Uterus (tissue), 2 donors: ENCODE data around the gene KDM8.

Experiments
- POLR2A ChIP-seq, 2 donors: fragments of 450-650 bp; IDR thresholded peaks; one replicate each; pipeline ENCODE4 v1.6.1; 2016; ENCODE audit warnings: antibody characterized with exemption in 2 of 2, mild to moderate bottlenecking in 1 of 2, moderate library complexity in 1 of 2
- TF ChIP-seq, protein P1 (sequence below), 4 experiments: fragments of 200-600 bp in 2 of 4; fragments of 450-650 bp in 2 of 4; sonication (generic) in 2 of 4; IDR thresholded peaks; one replicate each; pipeline ENCODE4 v1.5.1; 2016 to 2019; ENCODE audit warnings: antibody characterized with exemption in 4 of 4, mild to moderate bottlenecking in 2 of 4, moderate library complexity in 1 of 4

DNA sequence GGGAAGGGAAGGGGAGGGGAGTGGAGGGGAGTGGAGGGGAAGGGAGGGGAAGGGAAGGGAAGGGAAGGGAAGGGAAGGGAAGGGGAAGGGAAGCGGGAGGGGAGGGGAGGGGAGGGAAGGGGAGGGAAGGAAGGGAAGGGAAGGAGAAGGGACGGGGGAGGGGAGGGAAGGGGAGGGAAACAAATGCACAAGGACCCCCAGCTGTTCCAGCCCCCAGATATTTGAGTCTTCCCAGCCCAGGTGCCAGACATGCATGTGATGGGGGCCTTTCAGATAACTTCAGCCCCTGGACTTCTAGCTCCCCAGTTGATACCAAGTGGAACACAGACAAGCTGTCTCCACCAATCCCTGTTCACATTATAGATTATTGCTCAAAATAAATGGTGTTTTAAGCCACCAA, 14.7 kb upstream of the KDM8 start:
- TF ChIP-seq, protein P1, sequence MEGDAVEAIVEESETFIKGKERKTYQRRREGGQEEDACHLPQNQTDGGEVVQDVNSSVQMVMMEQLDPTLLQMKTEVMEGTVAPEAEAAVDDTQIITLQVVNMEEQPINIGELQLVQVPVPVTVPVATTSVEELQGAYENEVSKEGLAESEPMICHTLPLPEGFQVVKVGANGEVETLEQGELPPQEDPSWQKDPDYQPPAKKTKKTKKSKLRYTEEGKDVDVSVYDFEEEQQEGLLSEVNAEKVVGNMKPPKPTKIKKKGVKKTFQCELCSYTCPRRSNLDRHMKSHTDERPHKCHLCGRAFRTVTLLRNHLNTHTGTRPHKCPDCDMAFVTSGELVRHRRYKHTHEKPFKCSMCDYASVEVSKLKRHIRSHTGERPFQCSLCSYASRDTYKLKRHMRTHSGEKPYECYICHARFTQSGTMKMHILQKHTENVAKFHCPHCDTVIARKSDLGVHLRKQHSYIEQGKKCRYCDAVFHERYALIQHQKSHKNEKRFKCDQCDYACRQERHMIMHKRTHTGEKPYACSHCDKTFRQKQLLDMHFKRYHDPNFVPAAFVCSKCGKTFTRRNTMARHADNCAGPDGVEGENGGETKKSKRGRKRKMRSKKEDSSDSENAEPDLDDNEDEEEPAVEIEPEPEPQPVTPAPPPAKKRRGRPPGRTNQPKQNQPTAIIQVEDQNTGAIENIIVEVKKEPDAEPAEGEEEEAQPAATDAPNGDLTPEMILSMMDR (IDR thresholded peaks at IDR 0.05): no peak
- TF ChIP-seq POLR2A (IDR thresholded peaks at IDR 0.05): no peak
